ENCODE results near the gene DOK3.

The DOK3 gene

DNA sequence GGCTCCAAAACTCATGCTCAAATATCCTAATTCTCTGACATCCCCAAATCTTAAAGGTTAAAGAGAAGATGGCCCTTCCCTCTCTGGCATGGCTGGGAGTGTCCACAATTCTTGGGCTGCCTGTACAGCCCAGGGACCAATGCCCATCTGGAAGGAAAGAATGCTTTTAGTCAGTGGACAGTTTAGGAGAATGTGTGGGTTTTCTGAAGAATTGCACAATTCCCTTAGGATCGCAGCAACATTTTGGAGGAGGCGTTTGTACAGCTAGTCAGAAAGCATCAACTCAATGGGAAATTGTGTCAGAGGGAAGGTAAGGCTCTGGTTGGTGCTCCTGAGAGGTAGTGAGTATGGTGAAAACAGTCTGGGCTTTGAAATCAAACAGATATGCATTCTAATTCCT lies 29.8 kb upstream of the DOK3 start:
- H4K20me1 ChIP-seq (ENCODE audit: insufficient read depth, low read length, poor library complexity, severe bottlenecking): no peaks in the 10 kb centered on the region
- H3K79me2 ChIP-seq (ENCODE audit: insufficient read depth, low read length): no peaks in the 10 kb centered on the region
- no peak overlapping the region for H3K4me2 ChIP-seq (ENCODE audit: low read depth, low read length, poor library complexity, severe bottlenecking)
- TF ChIP-seq, protein P1, sequence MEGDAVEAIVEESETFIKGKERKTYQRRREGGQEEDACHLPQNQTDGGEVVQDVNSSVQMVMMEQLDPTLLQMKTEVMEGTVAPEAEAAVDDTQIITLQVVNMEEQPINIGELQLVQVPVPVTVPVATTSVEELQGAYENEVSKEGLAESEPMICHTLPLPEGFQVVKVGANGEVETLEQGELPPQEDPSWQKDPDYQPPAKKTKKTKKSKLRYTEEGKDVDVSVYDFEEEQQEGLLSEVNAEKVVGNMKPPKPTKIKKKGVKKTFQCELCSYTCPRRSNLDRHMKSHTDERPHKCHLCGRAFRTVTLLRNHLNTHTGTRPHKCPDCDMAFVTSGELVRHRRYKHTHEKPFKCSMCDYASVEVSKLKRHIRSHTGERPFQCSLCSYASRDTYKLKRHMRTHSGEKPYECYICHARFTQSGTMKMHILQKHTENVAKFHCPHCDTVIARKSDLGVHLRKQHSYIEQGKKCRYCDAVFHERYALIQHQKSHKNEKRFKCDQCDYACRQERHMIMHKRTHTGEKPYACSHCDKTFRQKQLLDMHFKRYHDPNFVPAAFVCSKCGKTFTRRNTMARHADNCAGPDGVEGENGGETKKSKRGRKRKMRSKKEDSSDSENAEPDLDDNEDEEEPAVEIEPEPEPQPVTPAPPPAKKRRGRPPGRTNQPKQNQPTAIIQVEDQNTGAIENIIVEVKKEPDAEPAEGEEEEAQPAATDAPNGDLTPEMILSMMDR (conservative IDR thresholded peaks at IDR 0.05; ENCODE audit: low read length): no peak
- TF ChIP-seq EZH2phosphoT487 (IDR thresholded peaks at IDR 0.05; ENCODE audit: borderline replicate concordance): no peak
- H3K9me3 ChIP-seq (ENCODE audit: insufficient read depth, low read depth, low read length): no peaks in the 10 kb centered on the region
- H3K27me3 ChIP-seq (ENCODE audit: insufficient read depth, low read length, poor library complexity, severe bottlenecking): no peaks in the 10 kb centered on the region
- no peaks in the 10 kb centered on the region for H3K9me2 ChIP-seq (replicated peaks; ENCODE audit: low read depth, low read length)
- no peaks in the 10 kb centered on the region for H3K4me1 ChIP-seq (ENCODE audit: insufficient read depth, low read length, poor library complexity, severe bottlenecking)
- H3K4me3 ChIP-seq (ENCODE audit: low read length, poor library complexity, severe bottlenecking): no peak overlapping the region
- H3K9ac ChIP-seq (ENCODE audit: low read depth, low read length, poor library complexity, severe bottlenecking): no peak overlapping the region
- H3F3A ChIP-seq (ENCODE audit: low read depth): no peaks in the 10 kb centered on the region
- H2AFZ ChIP-seq (ENCODE audit: low read length): no peak overlapping the region
- H3K36me3 ChIP-seq (ENCODE audit: insufficient read depth, low read length): peaks cover 17% of the 10 kb centered on the region; the same call in 1 of the 2 replicates

DNA sequence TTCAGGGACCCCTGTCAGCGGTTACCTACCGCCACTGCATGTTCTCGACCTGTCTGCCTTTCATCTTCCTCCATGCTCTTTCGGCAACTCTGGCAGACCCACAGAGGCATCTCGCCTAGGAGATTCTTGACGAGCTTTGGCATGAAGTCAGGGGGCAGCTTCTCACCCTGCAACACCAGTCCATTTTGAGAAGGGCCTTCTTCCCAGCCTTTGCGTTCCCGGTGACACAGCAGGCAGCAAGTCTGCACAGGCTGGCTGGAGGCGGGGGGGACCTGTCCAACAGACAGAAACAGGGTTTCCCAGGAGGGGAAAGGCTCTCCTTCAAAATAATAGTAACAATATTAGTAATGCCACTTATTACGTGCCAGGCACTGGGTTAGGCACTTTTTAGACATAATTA lies 29.2 kb upstream of the DOK3 start:
- no peaks in the 10 kb centered on the region for H3K9me2 ChIP-seq (replicated peaks; ENCODE audit: low read depth, low read length)
- H4K20me1 ChIP-seq (ENCODE audit: insufficient read depth, low read length, poor library complexity, severe bottlenecking): no peaks in the 10 kb centered on the region
- TF ChIP-seq, protein P1 (conservative IDR thresholded peaks at IDR 0.05; ENCODE audit: low read length): no peak
- TF ChIP-seq EZH2phosphoT487 (IDR thresholded peaks at IDR 0.05; ENCODE audit: borderline replicate concordance): no peak
- no peak overlapping the region for H3K4me3 ChIP-seq (ENCODE audit: low read length, poor library complexity, severe bottlenecking)
- no peaks in the 10 kb centered on the region for H3K9me3 ChIP-seq (ENCODE audit: insufficient read depth, low read depth, low read length)
- H3K36me3 ChIP-seq (ENCODE audit: insufficient read depth, low read length): peaks cover 17% of the 10 kb centered on the region; the same call in 1 of the 2 replicates
- H3K9ac ChIP-seq (ENCODE audit: low read depth, low read length, poor library complexity, severe bottlenecking): no peak overlapping the region
- H3K4me2 ChIP-seq (ENCODE audit: low read depth, low read length, poor library complexity, severe bottlenecking): no peak overlapping the region
- H3K79me2 ChIP-seq (ENCODE audit: insufficient read depth, low read length): no peaks in the 10 kb centered on the region
- no peak overlapping the region for H2AFZ ChIP-seq (ENCODE audit: low read length)
- H3K4me1 ChIP-seq (ENCODE audit: insufficient read depth, low read length, poor library complexity, severe bottlenecking): no peaks in the 10 kb centered on the region
- H3K27me3 ChIP-seq (ENCODE audit: insufficient read depth, low read length, poor library complexity, severe bottlenecking): no peaks in the 10 kb centered on the region
- H3F3A ChIP-seq (ENCODE audit: low read depth): no peaks in the 10 kb centered on the region

DNA sequence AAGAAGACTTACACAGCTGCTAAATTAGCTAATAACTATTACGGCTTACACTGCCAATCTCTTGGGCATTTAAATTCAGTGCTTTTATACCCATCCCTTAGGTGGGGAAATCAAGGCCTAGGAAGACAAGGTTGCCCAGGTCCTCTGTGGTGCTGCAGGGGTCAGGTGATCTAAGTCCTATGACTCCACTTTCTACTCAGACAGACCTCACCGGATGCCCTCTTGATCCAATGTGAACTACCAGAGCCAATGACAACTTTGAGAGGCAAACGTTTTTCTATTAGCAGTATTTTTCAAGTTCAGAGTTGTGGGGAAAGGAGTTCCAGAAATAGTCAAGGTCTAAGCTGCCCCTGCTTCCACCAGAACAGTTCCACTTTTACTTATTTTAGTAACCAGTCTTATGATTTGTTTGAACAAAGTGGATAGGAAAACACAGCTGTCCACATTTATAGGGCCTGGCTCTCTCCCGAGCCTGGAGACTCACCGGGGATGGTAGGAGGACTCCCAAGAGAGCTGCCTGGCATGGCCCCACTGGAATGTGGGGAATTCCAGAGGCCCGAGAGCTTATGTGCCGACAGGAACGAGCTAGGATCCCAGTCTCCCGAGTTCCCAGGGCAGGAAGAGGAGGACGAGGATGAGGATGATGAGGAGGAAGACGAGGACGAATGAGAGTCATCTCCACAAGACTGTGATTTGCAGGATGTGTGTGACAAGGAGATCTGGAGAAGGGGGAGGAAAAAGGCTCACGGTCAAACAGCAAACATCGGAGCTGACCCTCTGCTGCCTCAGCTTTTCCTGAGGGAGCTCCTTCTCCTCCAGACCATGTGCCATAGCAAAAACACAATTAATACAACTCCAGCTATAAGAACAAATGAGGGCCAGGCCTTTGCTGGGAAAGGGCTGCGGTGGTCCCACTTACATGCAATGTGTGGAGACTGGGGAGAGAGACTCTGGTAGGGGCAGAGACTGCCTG lies 28.0 kb upstream of the DOK3 start:
- Histone ChIP-seq H3K4me3 (ENCODE audit: low read length, poor library complexity, severe bottlenecking) (no peak overlapping the region), H3K9ac (ENCODE audit: low read depth, low read length, poor library complexity, severe bottlenecking) (no peak overlapping the region), H2AFZ (ENCODE audit: low read length) (no peak overlapping the region), H3K36me3 (ENCODE audit: insufficient read depth, low read length) (peaks cover 17% of the 10 kb centered on the region; the same call in 1 of the 2 replicates), H3K4me1 (ENCODE audit: insufficient read depth, low read length, poor library complexity, severe bottlenecking) (no peaks in the 10 kb centered on the region), H3K4me2 (ENCODE audit: low read depth, low read length, poor library complexity, severe bottlenecking) (no peak overlapping the region), H3K79me2 (ENCODE audit: insufficient read depth, low read length) (no peaks in the 10 kb centered on the region), H3K9me2 (replicated peaks; ENCODE audit: low read depth, low read length) (no peaks in the 10 kb centered on the region), H3F3A (ENCODE audit: low read depth) (no peaks in the 10 kb centered on the region), H3K27me3 (ENCODE audit: insufficient read depth, low read length, poor library complexity, severe bottlenecking) (no peaks in the 10 kb centered on the region), H4K20me1 (ENCODE audit: insufficient read depth, low read length, poor library complexity, severe bottlenecking) (no peaks in the 10 kb centered on the region), H3K9me3 (ENCODE audit: insufficient read depth, low read depth, low read length) (no peaks in the 10 kb centered on the region)
- TF ChIP-seq, protein P1 (conservative IDR thresholded peaks at IDR 0.05; ENCODE audit: low read length): no peak
- TF ChIP-seq EZH2phosphoT487 (IDR thresholded peaks at IDR 0.05; ENCODE audit: borderline replicate concordance): no peak
